Measurements from ENCODE around the gene RIT1.

- no peak for TF ChIP-seq SUZ12 (IDR thresholded peaks at IDR 0.05; ENCODE audit: extremely low read depth, insufficient read depth, insufficient read length)
- TF ChIP-seq YY1 (IDR thresholded peaks at IDR 0.05; ENCODE audit: insufficient read depth, insufficient read length): no peak
Measured at GRCh38 chr1:155925506-155925905, 14.4 kb upstream of the RIT1 start.

Measured in NT2/D1 (cell line).